Esophagus squamous epithelium (tissue), 4 donors: ENCODE results near the gene SPTLC3.

Source experiments
- CTCF ChIP-seq, 6 experiments: fragments of 450-650 bp in 4 of 6; fragments of 200-600 bp in 2 of 6; sonication (generic) in 2 of 6; IDR thresholded peaks; one replicate each; pipeline ENCODE4 v1.5.1; 2016 to 2019; ENCODE audit warnings: antibody characterized with exemption in 6 of 6, mild to moderate bottlenecking in 4 of 6, moderate library complexity in 4 of 6
- POLR2A ChIP-seq, 4 donors: fragments of 450-650 bp; IDR thresholded peaks; one replicate each; pipeline ENCODE4 v1.6.1; 2017; ENCODE audit warnings: antibody characterized with exemption in 4 of 4, mild to moderate bottlenecking in 4 of 4, moderate library complexity in 3 of 4

GRCh38 chr20:13200767-13201500 lies 192.2 kb downstream of the SPTLC3 start:
- TF ChIP-seq CTCF (IDR thresholded peaks at IDR 0.05) (no peak), POLR2A (IDR thresholded peaks at IDR 0.05) (no peak)
